SK-N-SH treated with all-trans-retinoic acid at 6 μM for 48 hours (cell line): ENCODE measurements around the gene CSNK1D.
"Not testable (repeated sequence)": the region's sequence is repeated elsewhere in the genome, so short reads cannot be mapped to it uniquely, and the experiment has no call there.

Experiments
- ATAC-seq: fragments of 200-7000 bp; cut with Tn5 transposase; 3 replicates; pipeline ENCODE4 v1.9.1; 2020; ENCODE audit warnings: mild to moderate bottlenecking, moderate library complexity
- ARNTL ChIP-seq: fragments of 450-650 bp; formaldehyde crosslinking; IDR thresholded peaks from 2 replicates; pipeline ENCODE4 v1.5.0; 2020; ENCODE audit warnings: low read depth, mild to moderate bottlenecking, moderate library complexity, borderline replicate concordance
- BACH2 ChIP-seq: fragments of 250-450 bp; sonication (Bioruptor Pico); IDR thresholded peaks from 2 replicates; pipeline ENCODE4 v1.9.0; 2021; ENCODE audit warnings: mild to moderate bottlenecking, borderline replicate concordance
- CSDC2 ChIP-seq: fragments of 250-450 bp; sonication (Bioruptor Pico); IDR thresholded peaks from 2 replicates; pipeline ENCODE4 v1.5.0; 2020; ENCODE audit warnings: mild to moderate bottlenecking, moderate library complexity
- ESRRG ChIP-seq: fragments of 250-450 bp; sonication (Bioruptor Pico); IDR thresholded peaks from 2 replicates; pipeline ENCODE4 v1.6.1; 2021; ENCODE audit warnings: mild to moderate bottlenecking
- GLIS3 ChIP-seq: fragments of 250-450 bp; sonication (Bioruptor Pico); IDR thresholded peaks from 2 replicates; pipeline ENCODE4 v1.5.0; 2020; ENCODE audit warnings: mild to moderate bottlenecking, moderate library complexity
- OSR1 ChIP-seq: fragments of 250-450 bp; sonication (Bioruptor Pico); IDR thresholded peaks from 2 replicates; pipeline ENCODE4 v1.8.0; 2022; ENCODE audit warnings: moderate library complexity, mild to moderate bottlenecking, inconsistent platforms
- PPARA ChIP-seq: fragments of 250-450 bp; sonication (Bioruptor Pico); IDR thresholded peaks from 2 replicates; pipeline ENCODE4 v1.5.0; 2020; ENCODE audit warnings: mild to moderate bottlenecking, borderline replicate concordance
- RARB ChIP-seq: fragments of 250-450 bp; sonication (Bioruptor Pico); IDR thresholded peaks from 2 replicates; pipeline ENCODE4 v1.8.0; 2021; ENCODE audit warnings: mild to moderate bottlenecking, moderate library complexity
- SNAI2 ChIP-seq: fragments of 250-450 bp; sonication (Bioruptor Pico); IDR thresholded peaks from 2 replicates; pipeline ENCODE4 v1.5.0; 2020; ENCODE audit warnings: mild to moderate bottlenecking, moderate library complexity
- TCF4 ChIP-seq: fragments of 250-450 bp; sonication (Bioruptor Pico); IDR thresholded peaks from 2 replicates; pipeline ENCODE4 v1.8.0; 2021; ENCODE audit warnings: mild to moderate bottlenecking, moderate library complexity, borderline replicate concordance
- TOX ChIP-seq: fragments of 250-450 bp; sonication (Bioruptor Pico); IDR thresholded peaks from 2 replicates; pipeline ENCODE4 v1.8.0; 2021; ENCODE audit warnings: mild to moderate bottlenecking, moderate library complexity, borderline replicate concordance
- ZC3H10 ChIP-seq: fragments of 250-450 bp; sonication (Bioruptor Pico); IDR thresholded peaks from 2 replicates; pipeline ENCODE4 v1.5.1; 2021; ENCODE audit warnings: mild to moderate bottlenecking, moderate library complexity
- ZFP3 ChIP-seq: fragments of 250-450 bp; sonication (Bioruptor Pico); IDR thresholded peaks from 2 replicates; pipeline ENCODE4 v1.5.0; 2020; ENCODE audit warnings: mild to moderate bottlenecking, moderate library complexity
- ZFP30 ChIP-seq: fragments of 450-650 bp; formaldehyde crosslinking; IDR thresholded peaks from 2 replicates; pipeline ENCODE4 v1.5.0; 2022; ENCODE audit warnings: mild to moderate bottlenecking, moderate library complexity
- ZNF565 ChIP-seq: fragments of 450-650 bp; formaldehyde crosslinking; conservative IDR thresholded peaks from 2 replicates; pipeline ENCODE4 v1.5.0; 2020; ENCODE audit warnings: low read depth, mild to moderate bottlenecking, moderate library complexity
- ZNF70 ChIP-seq: fragments of 450-650 bp; formaldehyde crosslinking; IDR thresholded peaks from 2 replicates; pipeline ENCODE4 v1.5.0; 2020; ENCODE audit warnings: mild to moderate bottlenecking, moderate library complexity
- TF ChIP-seq, protein P1 (sequence below): fragments of 250-450 bp; sonication (Bioruptor Pico); IDR thresholded peaks from 2 replicates; pipeline ENCODE4 v1.5.0; 2020; ENCODE audit warnings: mild to moderate bottlenecking, moderate library complexity
- TF ChIP-seq, protein P2 (sequence below): fragments of 250-450 bp; sonication (Bioruptor Pico); IDR thresholded peaks from 2 replicates; pipeline ENCODE4 v1.8.0; 2021; ENCODE audit warnings: low read depth, mild to moderate bottlenecking, moderate library complexity, borderline replicate concordance
- TF ChIP-seq, protein P3 (sequence below): fragments of 250-450 bp; sonication (Bioruptor Pico); IDR thresholded peaks from 2 replicates; pipeline ENCODE4 v1.5.1; 2021; ENCODE audit warnings: mild to moderate bottlenecking, moderate library complexity
- TF ChIP-seq, protein P4 (sequence below): fragments of 250-450 bp; sonication (Bioruptor Pico); IDR thresholded peaks from 2 replicates; pipeline ENCODE4 v1.8.0; 2020; ENCODE audit warnings: mild to moderate bottlenecking, moderate library complexity, borderline replicate concordance

CSNK1D gene

DNA sequence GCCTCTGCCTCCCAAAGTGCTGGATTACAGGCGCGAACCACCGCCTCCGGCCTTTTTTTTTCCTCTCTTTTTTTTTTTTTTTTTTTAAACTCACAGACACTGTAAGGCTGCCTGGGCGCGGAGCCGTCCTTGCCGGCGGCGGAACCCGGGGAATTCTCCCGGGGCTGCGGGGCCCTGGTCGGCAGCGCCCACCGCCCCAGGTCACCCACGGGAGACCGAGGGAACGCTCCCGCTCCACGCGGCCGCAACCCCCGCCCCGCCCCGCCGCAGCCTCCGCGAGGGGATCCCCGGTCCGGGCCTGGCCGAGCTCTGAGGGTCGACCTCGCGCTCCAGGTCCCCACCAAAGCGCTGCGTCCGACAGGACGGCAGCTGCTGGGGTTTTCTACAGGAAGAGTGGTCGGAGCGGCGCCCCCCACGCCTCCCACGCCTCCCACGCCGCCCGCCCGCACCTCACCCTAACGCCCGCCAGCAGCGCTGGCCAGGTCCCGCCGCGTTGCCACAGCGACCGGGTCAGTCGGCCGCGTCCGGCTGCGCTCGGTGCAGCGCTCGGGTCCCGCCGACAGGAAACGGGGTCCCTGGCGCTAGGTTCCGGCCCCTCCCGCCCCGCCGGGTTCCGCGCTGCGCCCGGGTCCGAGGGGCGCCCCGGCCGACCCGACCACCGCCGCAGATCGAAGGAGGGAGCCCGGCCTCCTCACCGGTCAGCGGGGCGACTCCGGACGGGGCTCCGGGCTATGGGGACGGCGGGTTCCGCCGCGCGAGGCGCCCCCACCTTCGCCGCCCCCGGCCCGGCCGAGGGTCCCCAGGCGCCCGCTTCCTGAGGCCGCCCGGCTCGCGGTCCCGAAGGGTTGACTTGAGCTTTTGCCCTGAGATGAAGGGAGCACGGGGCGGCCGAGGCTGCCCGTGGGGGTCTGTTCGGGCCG is 60.9 kb downstream of the CSNK1D start, which contains the start of gene CCDC57:
Gene CCDC57 (minus strand): TSS at position 512 of the 920 bp plus-strand sequence. CDS start 10,898 bp downstream, outside the sequence.
- TF ChIP-seq, protein P1, sequence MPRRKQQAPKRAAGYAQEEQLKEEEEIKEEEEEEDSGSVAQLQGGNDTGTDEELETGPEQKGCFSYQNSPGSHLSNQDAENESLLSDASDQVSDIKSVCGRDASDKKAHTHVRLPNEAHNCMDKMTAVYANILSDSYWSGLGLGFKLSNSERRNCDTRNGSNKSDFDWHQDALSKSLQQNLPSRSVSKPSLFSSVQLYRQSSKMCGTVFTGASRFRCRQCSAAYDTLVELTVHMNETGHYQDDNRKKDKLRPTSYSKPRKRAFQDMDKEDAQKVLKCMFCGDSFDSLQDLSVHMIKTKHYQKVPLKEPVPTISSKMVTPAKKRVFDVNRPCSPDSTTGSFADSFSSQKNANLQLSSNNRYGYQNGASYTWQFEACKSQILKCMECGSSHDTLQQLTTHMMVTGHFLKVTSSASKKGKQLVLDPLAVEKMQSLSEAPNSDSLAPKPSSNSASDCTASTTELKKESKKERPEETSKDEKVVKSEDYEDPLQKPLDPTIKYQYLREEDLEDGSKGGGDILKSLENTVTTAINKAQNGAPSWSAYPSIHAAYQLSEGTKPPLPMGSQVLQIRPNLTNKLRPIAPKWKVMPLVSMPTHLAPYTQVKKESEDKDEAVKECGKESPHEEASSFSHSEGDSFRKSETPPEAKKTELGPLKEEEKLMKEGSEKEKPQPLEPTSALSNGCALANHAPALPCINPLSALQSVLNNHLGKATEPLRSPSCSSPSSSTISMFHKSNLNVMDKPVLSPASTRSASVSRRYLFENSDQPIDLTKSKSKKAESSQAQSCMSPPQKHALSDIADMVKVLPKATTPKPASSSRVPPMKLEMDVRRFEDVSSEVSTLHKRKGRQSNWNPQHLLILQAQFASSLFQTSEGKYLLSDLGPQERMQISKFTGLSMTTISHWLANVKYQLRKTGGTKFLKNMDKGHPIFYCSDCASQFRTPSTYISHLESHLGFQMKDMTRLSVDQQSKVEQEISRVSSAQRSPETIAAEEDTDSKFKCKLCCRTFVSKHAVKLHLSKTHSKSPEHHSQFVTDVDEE (CRISPR knock-in tag): peak; percentile 68; the same call in 1 of the 2 replicates
- TF ChIP-seq, protein P2, sequence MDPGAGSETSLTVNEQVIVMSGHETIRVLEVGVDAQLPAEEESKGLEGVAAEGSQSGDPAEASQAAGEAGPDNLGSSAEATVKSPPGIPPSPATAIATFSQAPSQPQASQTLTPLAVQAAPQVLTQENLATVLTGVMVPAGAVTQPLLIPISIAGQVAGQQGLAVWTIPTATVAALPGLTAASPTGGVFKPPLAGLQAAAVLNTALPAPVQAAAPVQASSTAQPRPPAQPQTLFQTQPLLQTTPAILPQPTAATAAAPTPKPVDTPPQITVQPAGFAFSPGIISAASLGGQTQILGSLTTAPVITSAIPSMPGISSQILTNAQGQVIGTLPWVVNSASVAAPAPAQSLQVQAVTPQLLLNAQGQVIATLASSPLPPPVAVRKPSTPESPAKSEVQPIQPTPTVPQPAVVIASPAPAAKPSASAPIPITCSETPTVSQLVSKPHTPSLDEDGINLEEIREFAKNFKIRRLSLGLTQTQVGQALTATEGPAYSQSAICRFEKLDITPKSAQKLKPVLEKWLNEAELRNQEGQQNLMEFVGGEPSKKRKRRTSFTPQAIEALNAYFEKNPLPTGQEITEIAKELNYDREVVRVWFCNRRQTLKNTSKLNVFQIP: no peak
- TF ChIP-seq GLIS3 (CRISPR knock-in tag) (peak; percentile 16; the same call in 1 of the 2 replicates), ZNF565 (CRISPR knock-in tag) (no peak), SNAI2 (CRISPR knock-in tag) (no peak), ZFP30 (CRISPR knock-in tag) (no peak; the same call in 1 of the 2 replicates), CSDC2 (CRISPR knock-in tag) (0 out of 2 replicates have a peak, but pooled peaks have one; percentile 42), ARNTL (CRISPR knock-in tag) (no peak), OSR1 (CRISPR knock-in tag) (no peak), TCF4 (CRISPR knock-in tag) (no peak), PPARA (CRISPR knock-in tag) (no peak), ZNF70 (CRISPR knock-in tag) (no peak), ESRRG (CRISPR knock-in tag) (no peak), BACH2 (CRISPR knock-in tag) (no peak), RARB (no peak), TOX (CRISPR knock-in tag) (no peak), ZFP3 (peak; percentile 41; the same call in 1 of the 2 replicates)
- TF ChIP-seq, protein P3, sequence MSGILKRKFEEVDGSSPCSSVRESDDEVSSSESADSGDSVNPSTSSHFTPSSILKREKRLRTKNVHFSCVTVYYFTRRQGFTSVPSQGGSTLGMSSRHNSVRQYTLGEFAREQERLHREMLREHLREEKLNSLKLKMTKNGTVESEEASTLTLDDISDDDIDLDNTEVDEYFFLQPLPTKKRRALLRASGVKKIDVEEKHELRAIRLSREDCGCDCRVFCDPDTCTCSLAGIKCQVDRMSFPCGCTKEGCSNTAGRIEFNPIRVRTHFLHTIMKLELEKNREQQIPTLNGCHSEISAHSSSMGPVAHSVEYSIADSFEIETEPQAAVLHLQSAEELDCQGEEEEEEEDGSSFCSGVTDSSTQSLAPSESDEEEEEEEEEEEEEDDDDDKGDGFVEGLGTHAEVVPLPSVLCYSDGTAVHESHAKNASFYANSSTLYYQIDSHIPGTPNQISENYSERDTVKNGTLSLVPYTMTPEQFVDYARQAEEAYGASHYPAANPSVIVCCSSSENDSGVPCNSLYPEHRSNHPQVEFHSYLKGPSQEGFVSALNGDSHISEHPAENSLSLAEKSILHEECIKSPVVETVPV (CRISPR knock-in tag): no peak
- TF ChIP-seq, protein P4, sequence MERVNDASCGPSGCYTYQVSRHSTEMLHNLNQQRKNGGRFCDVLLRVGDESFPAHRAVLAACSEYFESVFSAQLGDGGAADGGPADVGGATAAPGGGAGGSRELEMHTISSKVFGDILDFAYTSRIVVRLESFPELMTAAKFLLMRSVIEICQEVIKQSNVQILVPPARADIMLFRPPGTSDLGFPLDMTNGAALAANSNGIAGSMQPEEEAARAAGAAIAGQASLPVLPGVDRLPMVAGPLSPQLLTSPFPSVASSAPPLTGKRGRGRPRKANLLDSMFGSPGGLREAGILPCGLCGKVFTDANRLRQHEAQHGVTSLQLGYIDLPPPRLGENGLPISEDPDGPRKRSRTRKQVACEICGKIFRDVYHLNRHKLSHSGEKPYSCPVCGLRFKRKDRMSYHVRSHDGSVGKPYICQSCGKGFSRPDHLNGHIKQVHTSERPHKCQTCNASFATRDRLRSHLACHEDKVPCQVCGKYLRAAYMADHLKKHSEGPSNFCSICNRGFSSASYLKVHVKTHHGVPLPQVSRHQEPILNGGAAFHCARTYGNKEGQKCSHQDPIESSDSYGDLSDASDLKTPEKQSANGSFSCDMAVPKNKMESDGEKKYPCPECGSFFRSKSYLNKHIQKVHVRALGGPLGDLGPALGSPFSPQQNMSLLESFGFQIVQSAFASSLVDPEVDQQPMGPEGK: no peak
- ATAC-seq: peak; percentile 66

DNA sequence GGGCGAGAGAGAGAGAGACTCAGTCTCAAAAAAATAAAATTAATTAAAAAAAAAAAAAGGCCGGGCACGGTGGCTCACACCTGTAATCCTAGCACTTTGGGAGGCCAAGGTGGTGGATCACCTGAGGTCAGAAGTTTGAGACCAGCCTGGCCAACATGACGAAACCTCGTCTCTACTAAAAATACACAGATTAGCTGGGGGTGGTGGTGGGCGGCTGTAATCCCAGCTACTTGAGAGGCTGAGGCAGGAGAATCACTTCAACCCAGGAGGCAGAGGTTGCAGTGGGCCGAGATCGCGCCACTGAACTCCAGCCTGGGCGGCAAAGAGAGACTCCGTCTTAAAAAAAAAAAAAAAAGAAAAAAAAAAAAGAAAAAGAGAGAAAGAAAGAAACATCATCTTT is 62.8 kb downstream of the CSNK1D start:
- ATAC-seq: not testable (repeated sequence)

DNA sequence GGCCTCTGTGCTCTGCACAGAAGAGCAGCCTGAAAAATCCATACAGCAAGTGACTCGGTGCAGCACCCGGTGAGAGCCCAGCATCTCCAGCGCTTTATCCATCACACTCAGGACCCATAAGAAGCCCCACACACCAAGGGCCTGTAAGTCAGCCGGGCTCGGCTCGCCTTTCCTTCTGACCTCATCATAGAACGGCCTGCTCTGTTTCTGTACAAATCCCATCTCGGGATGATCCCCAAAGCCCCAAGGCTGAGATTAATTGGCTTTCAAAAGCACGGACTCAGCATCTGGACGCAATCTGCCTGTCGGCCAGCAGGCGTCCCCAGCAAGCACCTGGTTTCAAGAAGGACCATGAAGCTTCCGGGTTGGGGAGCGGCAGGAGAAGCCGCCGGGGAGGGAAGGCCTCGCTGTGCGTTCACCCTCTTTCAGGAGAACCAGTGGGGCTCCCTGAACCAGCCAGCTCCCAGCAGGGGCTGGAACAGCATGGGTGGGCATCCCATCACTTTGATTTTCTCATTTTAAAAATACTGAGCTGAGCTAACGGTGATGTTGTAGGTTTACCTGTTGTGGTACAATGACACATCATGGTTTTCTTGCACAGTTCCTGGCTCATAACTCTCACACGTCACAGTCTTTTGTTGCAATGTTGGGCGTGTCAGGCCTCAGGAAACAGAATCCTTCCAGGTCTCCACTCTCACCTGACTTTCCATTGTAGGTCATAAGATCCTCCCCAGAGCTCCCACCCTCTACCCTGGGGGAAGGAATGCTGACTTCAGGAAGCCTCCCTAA is 67.6 kb downstream of the CSNK1D start:
- TF ChIP-seq ZC3H10 (CRISPR knock-in tag) (no peak), ARNTL (CRISPR knock-in tag) (no peak), SNAI2 (CRISPR knock-in tag) (0 out of 2 replicates have a peak, but pooled peaks have one; percentile 44), TOX (CRISPR knock-in tag) (no peak), PPARA (CRISPR knock-in tag) (peak; percentile 25; the same call in 1 of the 2 replicates), OSR1 (CRISPR knock-in tag) (no peak), GLIS3 (CRISPR knock-in tag) (no peak), TCF4 (CRISPR knock-in tag) (peak; percentile 90), ZFP3 (peak; percentile 39; the same call in 1 of the 2 replicates), CSDC2 (CRISPR knock-in tag) (no peak)
- TF ChIP-seq, protein P4: no peak
- TF ChIP-seq, protein P2: no peak
- TF ChIP-seq, protein P3 (CRISPR knock-in tag): no peak
- TF ChIP-seq, all 23 proteins: peak for 4
- peak; percentile 91 for ATAC-seq
